Measurements from ENCODE around the gene LHPP. TPM values are rescaled to one million over a fixed set of nuclear protein-coding genes. Genes with fewer than 3 reads are reported as not detected.

The LHPP gene
- total RNA-seq, 1 experiment from 2014 or later, result 3.7 TPM

- CTCF ChIA-PET, result interaction anchor here (0.5 to 1.9 kb wide), 7 partner anchors 9 to 1492 kb away, joined by 3 to 9 read pairs (median 4); no protein-coding TSS in a partner anchor
- intact Hi-C loops (cut with micrococcal nuclease), result no loop called here
- Mint-ChIP-seq H3K4me1 (ENCODE audit: insufficient read depth, unreplicated experiment) (peaks cover 13% of the 10 kb centered on the region), H3K27me3 (ENCODE audit: insufficient read depth, unreplicated experiment) (no peaks in the 10 kb centered on the region), H3K36me3 (ENCODE audit: insufficient read depth, unreplicated experiment) (no peaks in the 10 kb centered on the region), H3K9me3 (ENCODE audit: unreplicated experiment) (no peaks in the 10 kb centered on the region), H3K27ac (ENCODE audit: low read depth, unreplicated experiment) (no peak overlapping the region), H3K4me3 (ENCODE audit: unreplicated experiment) (no peak overlapping the region)
- no TSS peak for BruUV-seq (replicated peaks)
- POLR2A ChIA-PET, result no interaction called here
- TF ChIP-seq, protein P1, sequence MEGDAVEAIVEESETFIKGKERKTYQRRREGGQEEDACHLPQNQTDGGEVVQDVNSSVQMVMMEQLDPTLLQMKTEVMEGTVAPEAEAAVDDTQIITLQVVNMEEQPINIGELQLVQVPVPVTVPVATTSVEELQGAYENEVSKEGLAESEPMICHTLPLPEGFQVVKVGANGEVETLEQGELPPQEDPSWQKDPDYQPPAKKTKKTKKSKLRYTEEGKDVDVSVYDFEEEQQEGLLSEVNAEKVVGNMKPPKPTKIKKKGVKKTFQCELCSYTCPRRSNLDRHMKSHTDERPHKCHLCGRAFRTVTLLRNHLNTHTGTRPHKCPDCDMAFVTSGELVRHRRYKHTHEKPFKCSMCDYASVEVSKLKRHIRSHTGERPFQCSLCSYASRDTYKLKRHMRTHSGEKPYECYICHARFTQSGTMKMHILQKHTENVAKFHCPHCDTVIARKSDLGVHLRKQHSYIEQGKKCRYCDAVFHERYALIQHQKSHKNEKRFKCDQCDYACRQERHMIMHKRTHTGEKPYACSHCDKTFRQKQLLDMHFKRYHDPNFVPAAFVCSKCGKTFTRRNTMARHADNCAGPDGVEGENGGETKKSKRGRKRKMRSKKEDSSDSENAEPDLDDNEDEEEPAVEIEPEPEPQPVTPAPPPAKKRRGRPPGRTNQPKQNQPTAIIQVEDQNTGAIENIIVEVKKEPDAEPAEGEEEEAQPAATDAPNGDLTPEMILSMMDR (IDR thresholded peaks at IDR 0.05; ENCODE audit: unreplicated experiment), result no peak
- DNase-seq (ENCODE audit: unreplicated experiment), result no peak
Measured at GRCh38 chr10:124522933-124523871, 61.6 kb downstream of the LHPP start.

DNA sequence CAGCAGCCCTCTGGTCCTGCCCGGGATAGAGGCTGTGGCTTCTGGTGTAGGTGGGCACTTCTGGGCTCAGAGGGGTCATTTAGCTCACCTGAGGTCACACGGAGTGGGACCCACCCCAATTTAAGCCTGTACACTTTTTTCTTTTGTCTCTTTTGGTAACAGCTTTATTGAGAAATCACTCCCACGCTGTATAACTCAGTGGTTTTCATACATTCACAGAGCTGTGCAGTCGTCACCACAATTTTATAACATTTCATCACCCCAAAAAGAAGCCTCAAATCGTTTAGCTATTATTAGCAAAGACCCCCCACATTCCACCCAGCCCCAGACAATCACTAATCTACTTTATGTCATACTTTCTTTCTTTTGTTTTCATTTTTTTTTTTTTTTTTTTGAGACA lies 62.3 kb downstream of the LHPP start:
- ChIA-PET CTCF (interaction anchor here (0.7 to 1.9 kb wide), 5 partner anchors 8 to 1492 kb away, joined by 4 to 9 read pairs (median 5); no protein-coding TSS in a partner anchor), POLR2A (interaction anchor here (1.7 to 2.0 kb wide), 2 partner anchors 217 to 277 kb away, joined by 8 read pairs; partner anchors contain the start of gene ABRAXAS2)
- peaks cover 13% of the 10 kb centered on the region for H3K4me1 Mint-ChIP-seq (ENCODE audit: insufficient read depth, unreplicated experiment)

GRCh38 chr10:124524991-124525653 lies 63.5 kb downstream of the LHPP start:
- peak; percentile 73 for DNase-seq (ENCODE audit: unreplicated experiment)
- BruUV-seq (replicated peaks), result no TSS peak
- intact Hi-C loops (cut with micrococcal nuclease), result no loop called here
- H3K27me3 Mint-ChIP-seq (ENCODE audit: insufficient read depth, unreplicated experiment), result no peaks in the 10 kb centered on the region
- no peaks in the 10 kb centered on the region for H3K9me3 Mint-ChIP-seq (ENCODE audit: unreplicated experiment)
- POLR2A ChIA-PET, result interaction anchor here (0.7 to 2.0 kb wide), 6 partner anchors 107 to 706 kb away, joined by 3 to 8 read pairs (median 4); partner anchors contain the start of gene ABRAXAS2
- TF ChIP-seq, protein P1 (IDR thresholded peaks at IDR 0.05; ENCODE audit: unreplicated experiment), result no peak
- peaks cover 15% of the 10 kb centered on the region for H3K4me1 Mint-ChIP-seq (ENCODE audit: insufficient read depth, unreplicated experiment)
- H3K4me3 Mint-ChIP-seq (ENCODE audit: unreplicated experiment), result peak overlapping the region; percentile 6
- no peaks in the 10 kb centered on the region for H3K36me3 Mint-ChIP-seq (ENCODE audit: insufficient read depth, unreplicated experiment)
- CTCF ChIA-PET, result interaction anchor here (0.7 to 1.9 kb wide), 5 partner anchors 7 to 529 kb away, joined by 3 to 9 read pairs (median 3); no protein-coding TSS in a partner anchor
- H3K27ac Mint-ChIP-seq (ENCODE audit: low read depth, unreplicated experiment), result peak overlapping the region; percentile 75

More for the DNA sequence above, 62.3 kb downstream of the LHPP start:
- TF ChIP-seq, protein P1 (IDR thresholded peaks at IDR 0.05; ENCODE audit: unreplicated experiment), result no peak
- intact Hi-C loops (cut with micrococcal nuclease), result no loop called here
- no peak overlapping the region for H3K4me3 Mint-ChIP-seq (ENCODE audit: unreplicated experiment)
- DNase-seq (ENCODE audit: unreplicated experiment), result no peak
- BruUV-seq (replicated peaks), result no TSS peak
- H3K9me3 Mint-ChIP-seq (ENCODE audit: unreplicated experiment), result no peaks in the 10 kb centered on the region
- no peaks in the 10 kb centered on the region for H3K36me3 Mint-ChIP-seq (ENCODE audit: insufficient read depth, unreplicated experiment)
- no peaks in the 10 kb centered on the region for H3K27me3 Mint-ChIP-seq (ENCODE audit: insufficient read depth, unreplicated experiment)
- H3K27ac Mint-ChIP-seq (ENCODE audit: low read depth, unreplicated experiment), result no peak overlapping the region
